ENCODE measurements around the gene CCDC116.
"Not testable (repeated sequence)": the region's sequence is repeated elsewhere in the genome, so short reads cannot be mapped to it uniquely, and the experiment has no call there.

The CCDC116 gene

GRCh38 chr22:21632237-21632895 lies at the start of gene CCDC116:
Gene CCDC116, plus strand, starts transcription at chr22:21632760. Its CDS starts 422 bp downstream, at chr22:21633182.
- DNase-seq = peak; percentile 62

- DNase-seq = no peak
Measured at GRCh38 chr22:21582801-21583740, 49.5 kb upstream of the CCDC116 start.

- no peak for DNase-seq
Measured at GRCh38 chr22:21585389-21585788, 47.2 kb upstream of the CCDC116 start.

DNA sequence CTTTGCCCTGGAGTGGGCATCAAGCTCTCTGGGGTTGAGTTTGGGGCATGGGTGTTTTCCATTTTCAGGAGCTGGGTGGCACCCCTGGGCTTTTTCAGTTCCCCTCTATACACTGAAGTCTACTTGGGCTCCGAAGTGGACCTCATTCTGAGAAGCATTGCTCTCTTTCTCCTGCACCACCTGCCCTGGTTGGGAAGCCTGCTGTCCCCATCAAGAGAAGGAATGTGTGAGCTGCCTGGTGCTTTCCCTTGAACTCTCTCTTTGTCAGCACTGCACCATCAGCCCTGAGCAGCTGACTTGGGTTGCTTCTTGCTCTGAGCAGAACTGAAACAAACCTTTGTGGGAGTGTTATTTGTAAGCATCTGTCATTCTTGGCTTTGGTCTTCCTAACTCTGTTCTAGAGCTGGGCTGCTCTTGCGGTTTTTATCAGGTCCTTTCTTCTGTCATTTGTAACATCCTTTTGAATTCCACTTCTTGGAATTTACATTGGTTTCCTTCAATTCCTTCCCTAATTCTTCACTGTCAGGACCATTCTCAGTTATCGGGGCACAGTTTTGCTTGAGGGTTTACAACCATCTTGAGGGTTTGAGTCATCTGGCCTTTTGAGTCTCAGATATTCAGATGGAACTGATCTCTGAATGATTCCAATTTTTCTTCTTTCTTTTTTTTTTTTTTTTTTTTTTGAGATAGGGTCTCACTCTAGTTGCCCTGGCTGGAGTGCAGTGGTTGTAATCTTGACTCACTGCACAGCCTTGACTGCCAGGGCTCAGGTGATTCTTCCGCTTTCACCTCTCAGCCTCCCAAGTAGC lies 44.6 kb upstream of the CCDC116 start:
- peak; percentile 34 for DNase-seq

GRCh38 chr22:21589396-21589795 lies 43.2 kb upstream of the CCDC116 start:
- DNase-seq = no peak

- no peak for DNase-seq
Measured at GRCh38 chr22:21590809-21591641, 41.5 kb upstream of the CCDC116 start.

DNA sequence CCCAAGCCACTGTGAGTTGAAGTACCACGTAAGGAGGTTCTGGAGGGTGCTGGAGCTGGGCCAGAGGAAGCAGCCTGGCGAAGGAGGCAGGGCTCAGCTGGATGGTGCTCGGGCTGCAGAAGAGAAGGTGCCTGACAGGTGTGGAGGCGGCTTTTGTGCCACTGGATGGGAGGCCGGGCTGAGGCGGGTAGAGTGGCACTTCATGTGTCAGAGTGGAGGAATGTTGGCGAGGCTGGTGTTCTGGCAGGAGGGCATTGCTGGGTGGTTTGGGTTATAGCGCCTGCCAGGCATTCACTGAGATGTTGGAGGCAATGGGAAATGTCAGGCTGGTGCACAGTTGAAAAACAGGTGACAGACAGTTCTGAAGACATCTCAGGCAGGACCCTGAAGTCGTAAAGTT lies 40.9 kb upstream of the CCDC116 start:
- no peak for DNase-seq

DNA sequence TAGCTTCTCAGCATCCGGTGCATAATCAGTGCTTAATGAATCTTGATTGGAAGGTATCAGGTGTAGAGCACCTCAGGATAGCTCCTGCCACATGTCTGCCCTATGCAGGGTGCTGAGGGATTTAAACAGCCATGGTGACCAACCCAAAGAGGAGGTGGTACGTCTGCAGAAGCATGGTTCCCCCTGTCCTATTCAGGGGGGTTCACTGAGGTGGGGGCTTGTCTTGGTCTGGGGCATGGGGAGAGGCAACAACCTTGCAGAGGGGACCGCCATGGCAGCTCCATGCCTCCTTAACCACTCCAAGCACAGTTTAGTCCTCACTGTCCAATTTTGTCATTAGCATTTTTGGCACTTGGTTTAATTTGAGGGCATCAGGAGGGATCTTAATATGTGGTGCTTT lies 40.1 kb upstream of the CCDC116 start:
- no peak for DNase-seq

- DNase-seq = no peak
Measured at GRCh38 chr22:21593406-21594232, 38.9 kb upstream of the CCDC116 start.

DNA sequence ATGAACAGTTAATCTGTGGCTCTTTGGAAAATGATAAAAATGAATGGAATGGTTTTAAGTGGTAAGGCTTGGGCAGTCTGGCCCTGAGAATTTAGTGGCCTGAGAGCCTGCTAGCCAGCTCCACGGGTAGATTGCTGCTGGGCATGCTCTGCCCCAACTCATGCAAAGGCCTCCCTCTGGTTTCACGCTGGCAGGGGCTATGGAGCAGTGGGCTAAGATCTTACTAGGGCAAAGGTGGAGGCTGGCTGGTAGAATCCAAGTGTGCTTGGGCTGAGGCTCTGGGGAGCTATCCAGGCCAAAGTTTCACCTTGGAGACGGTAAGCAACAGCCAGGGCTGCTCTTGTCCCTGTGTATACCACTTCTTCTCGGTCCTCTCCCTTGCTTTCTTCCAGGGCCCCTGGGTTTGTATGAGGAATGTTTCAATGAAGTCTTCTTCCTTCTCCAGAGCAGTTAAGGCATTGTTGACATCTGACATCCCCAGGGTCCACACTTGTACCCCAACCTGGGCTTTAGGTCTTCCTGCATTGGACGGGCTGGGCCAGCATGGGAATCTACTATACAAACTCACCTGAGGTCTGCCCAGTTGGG lies 37.6 kb upstream of the CCDC116 start:
- no peak for DNase-seq

- not testable (repeated sequence) for DNase-seq
Measured at GRCh38 chr22:21596356-21597135, 36.0 kb upstream of the CCDC116 start.

- DNase-seq = no peak
Measured at GRCh38 chr22:21598302-21598701, 34.3 kb upstream of the CCDC116 start.

- DNase-seq = no peak
Measured at GRCh38 chr22:21599053-21599893, 33.3 kb upstream of the CCDC116 start.

DNA sequence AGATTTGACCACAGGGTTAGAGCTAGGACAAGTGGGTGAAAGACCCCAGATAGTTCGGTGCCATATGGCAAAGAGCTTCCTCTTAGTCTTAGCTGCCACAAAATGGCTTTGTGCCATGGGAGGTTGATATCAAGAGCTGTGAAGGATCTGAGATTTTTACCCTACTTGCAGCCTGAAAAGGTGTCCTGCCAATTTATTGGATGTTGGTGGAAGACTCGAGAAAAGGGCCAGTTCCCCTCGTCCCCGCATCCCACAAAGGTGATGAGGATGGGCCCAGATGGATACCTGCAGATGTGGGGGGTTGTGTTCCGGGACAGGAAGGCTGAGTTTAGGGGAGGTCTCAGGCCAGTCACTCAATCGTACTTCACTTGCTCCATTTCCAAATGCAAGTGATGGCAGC lies 30.0 kb upstream of the CCDC116 start:
- DNase-seq = no peak

- no peak for DNase-seq
Measured at GRCh38 chr22:21603973-21604372, 28.6 kb upstream of the CCDC116 start.

DNA sequence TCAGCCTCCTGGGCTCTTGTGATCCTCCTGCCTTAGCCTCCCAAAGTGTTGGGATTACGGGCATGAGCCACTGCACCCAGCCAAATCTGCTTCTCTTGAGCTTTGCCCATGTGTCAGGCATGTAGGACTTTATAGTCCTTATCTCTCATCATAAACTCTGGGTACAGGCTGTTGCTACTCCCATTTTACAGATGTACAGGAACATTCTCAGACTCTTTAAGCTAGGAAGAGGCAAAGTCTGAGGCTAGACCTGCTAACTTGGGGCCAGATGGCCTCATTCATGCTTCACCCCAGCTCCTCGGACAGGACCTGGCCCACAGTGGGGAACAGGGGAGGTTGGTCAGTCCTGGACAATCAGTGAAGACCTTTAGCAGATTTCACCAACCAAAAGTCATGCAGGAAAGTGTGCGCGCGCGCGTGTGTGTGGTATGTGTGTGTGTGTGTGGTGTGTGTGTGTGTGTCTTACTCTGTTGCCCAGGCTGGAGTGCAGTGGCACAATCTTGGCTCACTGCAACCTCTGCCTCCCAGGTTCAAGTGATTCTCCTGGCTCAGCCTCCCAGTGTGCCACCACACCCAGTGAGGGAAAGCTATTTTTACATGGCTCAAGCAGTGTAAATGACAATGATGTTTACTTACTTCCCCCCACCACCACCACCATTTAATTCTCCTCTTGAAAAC lies 26.5 kb upstream of the CCDC116 start:
- DNase-seq = no peak

- DNase-seq = no peak
Measured at GRCh38 chr22:21606775-21607174, 25.8 kb upstream of the CCDC116 start.

DNA sequence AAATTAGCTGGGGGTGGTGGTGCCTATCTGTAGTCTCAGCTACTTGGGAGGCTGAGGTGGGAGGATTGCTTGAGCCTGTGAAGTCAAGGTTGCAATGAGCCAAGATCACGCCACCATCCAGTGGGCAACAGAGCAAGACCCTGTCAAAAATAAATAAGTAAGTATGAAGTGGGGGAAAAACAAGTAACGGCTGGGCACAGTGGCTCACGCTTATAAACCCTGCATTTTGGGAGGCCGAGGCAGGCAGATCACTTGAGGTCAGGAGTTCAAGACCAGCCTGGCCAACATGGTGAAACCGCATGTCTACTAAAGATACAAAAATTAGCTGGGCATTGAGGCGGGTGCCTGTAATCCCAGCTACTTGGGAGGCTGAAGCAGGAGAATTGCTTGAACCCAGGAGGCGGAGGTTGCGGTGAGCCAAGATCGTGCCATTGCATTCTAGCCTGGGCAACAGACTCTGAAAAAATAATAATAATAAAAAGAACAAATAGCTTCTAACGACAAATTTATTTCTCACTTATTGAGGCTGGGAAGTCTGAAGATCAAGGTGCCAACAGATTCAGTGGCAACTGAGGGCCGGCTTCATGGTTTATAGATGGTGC lies 22.9 kb upstream of the CCDC116 start:
- not testable (repeated sequence) for DNase-seq
